OCI-LY7 (cell line): ENCODE measurements around the gene CHEK1. TPM values are rescaled to one million over a fixed set of nuclear protein-coding genes. Genes with fewer than 3 reads are reported as not detected.
A peak's percentile ranks its signal among the peaks of the same experiment; 100 is the strongest.

ENCODE experiments used
- BruUV-seq: library from RNA; stranded (reverse); fragments of 400-500 nt; replicated peaks from 2 replicates; lab custom pipeline; 2021; lab: Mats Ljungman, UMichigan
- CTCF ChIA-PET: fragments of 300-600 bp; sonication (Branson Sonifier 250); formaldehyde crosslinking; loops from one replicate; lab custom pipeline; 2022; ENCODE audit warnings: antibody characterized with exemption; ENCODE audit not compliant: unreplicated experiment; lab: Charles Lee
- POLR2A ChIA-PET: fragments of 300-600 bp; sonication (Branson Sonifier 250); formaldehyde crosslinking; loops from one replicate; lab custom pipeline; 2022; ENCODE audit warnings: antibody characterized with exemption; lab: Charles Lee
- DNase-seq: peaks from one replicate; pipeline ENCODE4 v3.0.0-alpha.2; 2015; ENCODE audit warnings: low spot score
- H2AFZ ChIP-seq: fragments of 200-600 bp; sonication (generic), shearing (Covaris generic); 2 replicates; pipeline ENCODE4 v1.6.1; 2014; ENCODE audit warnings: mild to moderate bottlenecking, antibody characterized with exemption, low read length, moderate library complexity
- H3K27ac ChIP-seq: fragments of 200-600 bp; sonication (generic); 2 replicates; pipeline ENCODE4 v1.5.1; 2014; ENCODE audit warnings: mixed run types, low read depth, mild to moderate bottlenecking, moderate library complexity, low read length, inconsistent platforms; ENCODE audit not compliant: poor library complexity, severe bottlenecking
- H3K36me3 ChIP-seq: fragments of 200-600 bp; sonication (generic); 2 replicates; pipeline ENCODE4 v1.6.1; 2014; ENCODE audit warnings: mild to moderate bottlenecking, antibody characterized with exemption, low read length, moderate library complexity, mixed read lengths; ENCODE audit not compliant: insufficient read depth
- H3K4me1 ChIP-seq: fragments of 200-600 bp; sonication (generic); 2 replicates; pipeline ENCODE4 v1.5.1; 2014; ENCODE audit warnings: mild to moderate bottlenecking, low read length; ENCODE audit not compliant: insufficient read depth, poor library complexity, severe bottlenecking
- H3K4me2 ChIP-seq: fragments of 200-600 bp; sonication (generic); 2 replicates; pipeline ENCODE4 v1.6.1; 2014; ENCODE audit warnings: mild to moderate bottlenecking, low read length
- H3K4me3 ChIP-seq: fragments of 200-600 bp; sonication (generic); 2 replicates; pipeline ENCODE4 v1.5.1; 2014; ENCODE audit warnings: mild to moderate bottlenecking, low read depth, low read length; ENCODE audit not compliant: poor library complexity, severe bottlenecking
- H3K79me2 ChIP-seq: fragments of 200-600 bp; sonication (generic); 2 replicates; pipeline ENCODE4 v1.6.1; 2016; ENCODE audit warnings: low read depth, mild to moderate bottlenecking, low read length, moderate library complexity, mixed read lengths; ENCODE audit not compliant: insufficient read depth
- H3K9me2 ChIP-seq: fragments of 200-600 bp; sonication (generic); 2 replicates; pipeline ENCODE4 v1.6.1; 2016; ENCODE audit warnings: mild to moderate bottlenecking, low read length, mixed read lengths; ENCODE audit not compliant: insufficient read depth
- H3K9me3 ChIP-seq: fragments of 200-600 bp; sonication (generic); 2 replicates; pipeline ENCODE4 v1.6.1; 2014; ENCODE audit warnings: mild to moderate bottlenecking, mixed run types, low read length, mixed read lengths
- H4K20me1 ChIP-seq: fragments of 200-600 bp; sonication (generic); 2 replicates; pipeline ENCODE4 v1.6.1; 2014; ENCODE audit warnings: mild to moderate bottlenecking, antibody characterized with exemption, low read length, moderate library complexity, mixed read lengths; ENCODE audit not compliant: insufficient read depth
- EZH2phosphoT487 ChIP-seq: fragments of 200-600 bp; sonication (generic); IDR thresholded peaks from 2 replicates; pipeline ENCODE4 v1.6.1; 2018; ENCODE audit warnings: low read depth, borderline replicate concordance, mild to moderate bottlenecking, mixed run types, antibody characterized with exemption, low read length, moderate library complexity, mixed read lengths
- intact Hi-C: fragments of 100-400 bp; cut with micrococcal nuclease; formaldehyde crosslinking; loops from one replicate; pipeline ENCODE4 v1.10.0; 2022; ENCODE audit not compliant: unreplicated experiment
- total RNA-seq, 2 experiments: library from RNA; depleted of rRNA in 1 of 2; stranded (reverse); fragments of >200 nt in 1 of 2; shearing (Covaris generic) in 1 of 2; gene quantifications; 2 replicates each; pipeline ENCODE4 v1.2.3, GENCODE V29; 2014 to 2022
- TF ChIP-seq, protein P1 (sequence below): fragments of 200-600 bp; sonication (generic); conservative IDR thresholded peaks from 2 replicates; pipeline ENCODE4 v1.5.1; 2014; ENCODE audit warnings: mild to moderate bottlenecking, antibody characterized with exemption, low read length, moderate library complexity, mixed read lengths

Gene CHEK1
- total RNA-seq, 2 experiments from 2014 or later = 89.7 to 147 TPM

GRCh38 chr11:125603207-125603606 lies 21.8 kb upstream of the CHEK1 start:
- Histone ChIP-seq H3K79me2 (no peaks in the 10 kb centered on the region; the same call in 1 of the 2 replicates), H3K27ac (no peak overlapping the region), H3K4me2 (no peak overlapping the region), H3K4me3 (no peak overlapping the region), H3K4me1 (no peaks in the 10 kb centered on the region), H3K36me3 (peaks cover 93% of the 10 kb centered on the region), H3K9me2 (no peaks in the 10 kb centered on the region), H4K20me1 (no peaks in the 10 kb centered on the region), H3K9me3 (no peaks in the 10 kb centered on the region), H2AFZ (no peak overlapping the region)
- no TSS peak for BruUV-seq
- no peak for DNase-seq
- intact Hi-C loops = no loop called here
- POLR2A ChIA-PET = interaction anchor here (0.9 to 1.7 kb wide), 3 partner anchors 10 to 33 kb away, joined by 3 to 8 read pairs (median 7); partner anchors contain the start of gene STT3A
- CTCF ChIA-PET = no interaction called here
- TF ChIP-seq EZH2phosphoT487 = no peak
- TF ChIP-seq, protein P1, sequence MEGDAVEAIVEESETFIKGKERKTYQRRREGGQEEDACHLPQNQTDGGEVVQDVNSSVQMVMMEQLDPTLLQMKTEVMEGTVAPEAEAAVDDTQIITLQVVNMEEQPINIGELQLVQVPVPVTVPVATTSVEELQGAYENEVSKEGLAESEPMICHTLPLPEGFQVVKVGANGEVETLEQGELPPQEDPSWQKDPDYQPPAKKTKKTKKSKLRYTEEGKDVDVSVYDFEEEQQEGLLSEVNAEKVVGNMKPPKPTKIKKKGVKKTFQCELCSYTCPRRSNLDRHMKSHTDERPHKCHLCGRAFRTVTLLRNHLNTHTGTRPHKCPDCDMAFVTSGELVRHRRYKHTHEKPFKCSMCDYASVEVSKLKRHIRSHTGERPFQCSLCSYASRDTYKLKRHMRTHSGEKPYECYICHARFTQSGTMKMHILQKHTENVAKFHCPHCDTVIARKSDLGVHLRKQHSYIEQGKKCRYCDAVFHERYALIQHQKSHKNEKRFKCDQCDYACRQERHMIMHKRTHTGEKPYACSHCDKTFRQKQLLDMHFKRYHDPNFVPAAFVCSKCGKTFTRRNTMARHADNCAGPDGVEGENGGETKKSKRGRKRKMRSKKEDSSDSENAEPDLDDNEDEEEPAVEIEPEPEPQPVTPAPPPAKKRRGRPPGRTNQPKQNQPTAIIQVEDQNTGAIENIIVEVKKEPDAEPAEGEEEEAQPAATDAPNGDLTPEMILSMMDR = no peak

DNA sequence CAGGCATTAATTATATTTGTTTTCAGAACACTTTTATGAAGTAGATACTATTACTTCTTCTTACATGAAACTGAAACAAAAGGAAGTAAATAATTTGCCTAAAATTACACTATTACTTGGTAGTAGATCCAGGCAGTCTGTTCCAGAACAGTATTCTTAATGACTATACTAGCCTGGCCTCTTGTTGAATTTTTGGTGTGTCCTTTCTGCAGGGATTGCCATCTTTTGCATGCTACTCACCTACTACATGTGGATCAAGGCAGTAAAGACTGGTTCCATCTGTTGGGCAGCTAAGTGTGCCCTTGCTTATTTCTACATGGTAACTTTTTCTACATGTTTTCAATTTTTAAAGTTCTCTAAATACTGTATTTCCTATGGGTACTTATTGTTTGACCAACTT lies 19.5 kb upstream of the CHEK1 start:
- BruUV-seq = no TSS peak
- Histone ChIP-seq H4K20me1 (no peaks in the 10 kb centered on the region), H3K4me2 (no peak overlapping the region), H3K36me3 (peaks cover 100% of the 10 kb centered on the region), H2AFZ (no peak overlapping the region), H3K9me2 (no peaks in the 10 kb centered on the region), H3K27ac (no peak overlapping the region), H3K9me3 (no peaks in the 10 kb centered on the region), H3K79me2 (no peaks in the 10 kb centered on the region; the same call in 1 of the 2 replicates), H3K4me3 (no peak overlapping the region), H3K4me1 (no peaks in the 10 kb centered on the region)
- TF ChIP-seq, protein P1 = no peak
- no peak for TF ChIP-seq EZH2phosphoT487
- CTCF ChIA-PET = no interaction called here
- POLR2A ChIA-PET = no interaction called here
- no peak for DNase-seq
- intact Hi-C loops = loop anchor here (2.0 to 5.0 kb wide), 2 partner anchors 15 to 47 kb away; no protein-coding TSS in a partner anchor

DNA sequence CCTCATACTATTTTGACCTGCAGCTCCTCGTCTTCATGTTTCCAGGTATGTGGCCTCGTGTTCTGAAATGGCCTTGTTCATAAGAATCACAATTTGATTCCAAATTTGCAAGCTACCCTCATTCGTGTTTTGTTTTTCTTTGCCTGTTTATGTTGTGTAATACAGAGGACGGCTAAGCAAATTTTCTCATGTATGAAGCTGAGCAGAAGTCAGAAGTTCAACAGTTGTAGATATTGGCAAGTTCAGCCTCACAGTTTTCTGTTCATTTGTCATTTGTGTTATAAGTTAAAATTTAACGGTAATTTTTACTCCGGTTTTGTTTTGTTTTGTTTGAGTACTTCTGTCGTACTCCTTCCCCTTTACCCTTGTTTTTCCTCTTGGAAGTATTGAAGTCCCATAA lies 15.4 kb upstream of the CHEK1 start:
- no peaks in the 10 kb centered on the region for H3K9me2 ChIP-seq
- peaks cover 6% of the 10 kb centered on the region for H3K79me2 ChIP-seq
- no peak overlapping the region for H3K4me2 ChIP-seq
- CTCF ChIA-PET = no interaction called here
- intact Hi-C loops = loop anchor here (5.0 kb wide), 1 partner anchor 43 kb away; no protein-coding TSS in a partner anchor
- H3K27ac ChIP-seq = no peak overlapping the region
- H3K4me3 ChIP-seq = no peak overlapping the region
- no peaks in the 10 kb centered on the region for H4K20me1 ChIP-seq
- TSS peak; percentile 28 for BruUV-seq
- no peak overlapping the region for H2AFZ ChIP-seq
- no peaks in the 10 kb centered on the region for H3K4me1 ChIP-seq
- peaks cover 100% of the 10 kb centered on the region for H3K36me3 ChIP-seq
- TF ChIP-seq, protein P1 = no peak
- no peak for TF ChIP-seq EZH2phosphoT487
- no peak for DNase-seq
- H3K9me3 ChIP-seq = no peaks in the 10 kb centered on the region
- POLR2A ChIA-PET = no interaction called here
